H1 (cell line): ENCODE measurements around the gene LCNL1. TPM values are rescaled to one million over a fixed set of nuclear protein-coding genes. Genes with fewer than 3 reads are reported as not detected.

Experiments used
- CHD1 ChIP-seq: IDR thresholded peaks from 2 replicates; pipeline ENCODE4 v1.6.1; 2012; ENCODE audit warnings: low read depth, low read length, improper control_type of control experiment
- NANOG ChIP-seq: IDR thresholded peaks from 2 replicates; pipeline ENCODE4 v1.6.1; 2011; ENCODE audit warnings: low read length, low read depth, mild to moderate bottlenecking, inconsistent platforms; ENCODE audit not compliant: insufficient read depth, poor library complexity, severe bottlenecking
- NRF1 ChIP-seq: IDR thresholded peaks from 2 replicates; pipeline ENCODE4 v1.6.1; 2011; ENCODE audit warnings: mild to moderate bottlenecking, low read depth, low read length, improper control_type of control experiment
- RFX5 ChIP-seq: IDR thresholded peaks from 2 replicates; pipeline ENCODE4 v1.6.1; 2011; ENCODE audit warnings: low read depth, low read length, improper control_type of control experiment, borderline replicate concordance
- RXRA ChIP-seq: IDR thresholded peaks from 2 replicates; pipeline ENCODE4 v1.6.1; 2011; ENCODE audit warnings: low read depth, mild to moderate bottlenecking, low read length, moderate library complexity; ENCODE audit not compliant: insufficient read depth
- polyA plus RNA-seq, 7 experiments: library from polyadenylated mRNA; depleted of rRNA in 3 of 7; stranded (reverse) in 5 of 7; unstranded in 2 of 7; fragments of >200 nt in 5 of 7; fragments of 200-250 nt in 2 of 7; gene quantifications; 1 replicate in 5 of 7; 2 replicates in 1 of 7; 4 replicates in 1 of 7; pipeline versions ENCODE4 v1.2.1 to v1.2.3, GENCODE V29; 2011 to 2013; ENCODE audit warnings: missing spikeins in 2 of 7, mixed read lengths in 2 of 7
- total RNA-seq: library from RNA; stranded (reverse); fragmentation: NEBNext Ultra II Directional; extraction: Animal tissue kit (Norgen Biotek cat#: 25700); gene quantifications from 2 replicates; pipeline ENCODE4 v1.2.1, GENCODE V29; 2021

Gene LCNL1
- total and polyA plus RNA-seq, 2 of the 8 experiments (the other 6 are each of a cell fraction or from before 2014, with no cell fraction given), result 0.11 TPM; not detected in 1

- TF ChIP-seq RXRA (no peak), NRF1 (no peak), RFX5 (no peak), NANOG (no peak), CHD1 (no peak)
- TF ChIP-seq, all 59 proteins: peak for 0
Measured at GRCh38 chr9:136980669-136981478, 1.9 kb upstream of the LCNL1 start (continued).
